Peyer's patch (tissue), 4 donors: Measurements from ENCODE around the gene ABCB9. TPM values are rescaled to one million over a fixed set of nuclear protein-coding genes. Genes with fewer than 3 reads are reported as not detected.

Experiments used
- DNase-seq, 3 donors: peaks; one replicate each; pipeline ENCODE4 v3.0.0-alpha.2; 2017 to 2019
- H3K27ac ChIP-seq, 4 donors: fragments of 200-600 bp; sonication (generic); one replicate each; pipeline ENCODE4 v1.5.1; 2016 to 2019
- H3K27me3 ChIP-seq, 2 donors: fragments of 200-600 bp; sonication (generic); one replicate each; pipeline ENCODE4 v1.5.1; 2019
- H3K36me3 ChIP-seq, 3 donors: fragments of 200-600 bp; sonication (generic); one replicate each; pipeline ENCODE4 v1.5.1; 2016 to 2019
- H3K4me1 ChIP-seq, 4 donors: fragments of 200-600 bp; sonication (generic); one replicate each; pipeline ENCODE4 v1.5.1; 2016 to 2019
- H3K4me3 ChIP-seq, 4 donors: fragments of 200-600 bp; sonication (generic); 1 replicate in 3 of 4; 2 replicates in 1 of 4; pipeline ENCODE4 v1.5.1; 2016 to 2019; ENCODE audit warnings: mild to moderate bottlenecking in 1 of 4
- H3K9me3 ChIP-seq, 4 donors: fragments of 200-600 bp; sonication (generic); one replicate each; pipeline ENCODE4 v1.5.1; 2016 to 2019; ENCODE audit warnings: mild to moderate bottlenecking in 1 of 4
- CTCF ChIP-seq, 6 experiments: fragments of 450-650 bp in 4 of 6; fragments of 200-600 bp in 2 of 6; sonication (generic) in 1 of 6; IDR thresholded peaks; one replicate each; pipeline ENCODE4 v1.5.1; 2017 to 2019; ENCODE audit warnings: antibody characterized with exemption in 6 of 6, mild to moderate bottlenecking in 3 of 6, moderate library complexity in 1 of 6
- POLR2A ChIP-seq, 2 donors: fragments of 450-650 bp; IDR thresholded peaks; one replicate each; pipeline ENCODE4 v1.5.1; 2017; ENCODE audit warnings: antibody characterized with exemption in 2 of 2, mild to moderate bottlenecking in 2 of 2, moderate library complexity in 2 of 2
- total RNA-seq, 4 donors: library from RNA; depleted of rRNA; stranded (reverse); fragments of >200 nt; gene quantifications; one replicate each; pipeline ENCODE4 v1.1.0, GENCODE V29; 2016

ABCB9 gene
- total RNA-seq, 4 donors from 2014 or later: 8.8 to 29.7 (median 17.4) TPM

DNA sequence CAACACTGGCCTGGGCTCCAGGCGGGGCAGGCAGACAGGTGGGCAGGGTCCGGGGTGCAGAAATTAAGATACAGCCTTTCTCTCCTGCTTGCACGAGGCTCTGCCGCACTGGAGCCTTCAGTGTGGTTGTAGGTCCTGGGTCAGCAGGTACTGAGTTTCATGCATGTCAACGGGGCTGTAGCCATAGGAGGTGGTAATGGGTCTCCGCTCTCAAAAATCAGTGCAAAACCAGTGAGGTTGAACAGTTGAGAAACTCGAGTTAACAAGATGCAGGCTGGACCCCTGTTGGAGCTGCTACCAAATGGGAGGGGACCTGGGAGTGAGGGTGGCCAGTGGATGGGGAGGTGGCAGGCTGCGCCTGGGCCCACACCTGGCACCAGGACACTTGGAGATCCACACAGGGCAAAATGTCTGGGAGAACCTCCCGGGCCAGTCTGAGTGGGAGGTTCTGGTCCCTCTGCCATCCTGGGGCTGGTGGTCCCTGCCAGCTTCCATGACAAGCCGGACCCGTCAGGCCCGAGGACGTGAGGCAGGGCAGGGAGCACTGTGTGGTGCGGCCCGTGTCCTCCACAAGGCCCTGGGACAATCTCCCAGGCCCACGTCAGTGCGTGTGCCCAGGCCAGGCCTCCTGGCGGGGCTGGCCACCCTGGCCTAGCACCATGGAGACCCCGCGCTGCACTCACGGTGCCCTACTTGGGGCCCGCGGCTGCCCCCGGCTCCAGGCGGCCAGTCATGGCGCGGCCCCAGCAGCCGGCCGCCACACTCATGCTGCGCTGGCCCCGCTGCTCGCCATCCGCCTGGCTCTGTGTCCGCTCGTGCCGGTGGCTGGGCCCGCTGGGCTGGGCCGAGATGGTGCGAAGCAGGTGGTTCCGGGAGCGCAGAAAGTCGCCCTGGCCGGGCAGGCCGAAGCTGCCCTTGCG, 19.3 kb upstream of the ABCB9 start:
- peaks cover 6 to 44% (median 24%) of the 10 kb centered on the region in 4 donors for H3K4me1 ChIP-seq
- TF ChIP-seq POLR2A (IDR thresholded peaks at IDR 0.05) (no peak), CTCF (IDR thresholded peaks at IDR 0.05) (no peak)

GRCh38 chr12:122984612-122985337, 18.5 kb upstream of the ABCB9 start:
- TF ChIP-seq CTCF (IDR thresholded peaks at IDR 0.05) (no peak), POLR2A (IDR thresholded peaks at IDR 0.05) (no peak)
- H3K9me3 ChIP-seq: no peaks in the 10 kb centered on the region
- peak overlapping the region; percentile 22 to 64 (median 54) for H3K27ac ChIP-seq
- H3K27me3 ChIP-seq: no peaks in the 10 kb centered on the region
- peak overlapping the region in 1 of 4 donors; percentile 8 for H3K4me3 ChIP-seq
- H3K36me3 ChIP-seq: peaks cover 0 to 47% (median 0%) of the 10 kb centered on the region in 3 donors
- peaks cover 6 to 48% (median 26%) of the 10 kb centered on the region in 4 donors for H3K4me1 ChIP-seq
- no peak for DNase-seq

More for the DNA sequence above, 19.3 kb upstream of the ABCB9 start:
- Histone ChIP-seq H3K9me3 (no peaks in the 10 kb centered on the region), H3K36me3 (peaks cover 0 to 47% (median 0%) of the 10 kb centered on the region in 3 donors), H3K4me3 (no peak overlapping the region), H3K27me3 (no peaks in the 10 kb centered on the region), H3K27ac (peak overlapping the region; percentile 22 to 64 (median 54))
- DNase-seq: no peak

DNA sequence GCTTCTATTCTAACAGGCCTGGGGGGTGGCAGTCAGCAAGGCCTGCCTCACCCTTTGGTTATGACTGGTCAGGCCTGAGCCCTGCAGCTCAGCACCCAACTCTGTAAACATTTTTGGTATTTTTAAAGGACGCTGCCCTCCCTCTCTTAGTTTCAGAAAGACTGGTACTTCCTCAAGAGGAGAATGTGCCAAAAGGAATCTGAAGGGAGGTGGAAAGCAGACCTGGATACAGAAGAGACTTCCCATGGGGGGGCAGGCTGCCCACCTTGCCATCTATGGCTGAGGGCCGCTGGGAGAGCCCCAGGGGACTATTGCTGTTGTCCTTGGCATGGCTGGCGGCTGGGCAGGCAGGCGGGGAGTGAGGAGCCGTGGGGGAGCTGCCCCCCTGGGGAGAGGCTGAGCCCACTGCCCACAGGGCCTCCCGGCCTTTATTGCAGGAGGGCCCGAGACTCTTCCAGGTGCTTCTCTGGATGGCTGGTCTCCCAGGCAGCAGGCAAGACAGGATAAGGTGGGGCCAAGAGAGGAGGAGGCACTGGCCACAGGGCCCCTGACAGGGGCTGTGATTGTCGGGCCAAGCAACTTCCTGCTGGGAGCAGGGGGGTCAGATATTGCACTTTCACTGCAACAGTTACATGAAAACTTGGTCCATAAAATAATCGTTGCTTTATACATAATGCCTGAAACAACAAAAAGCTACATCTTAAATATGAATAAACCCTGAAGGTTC, 17.7 kb upstream of the ABCB9 start:
- DNase-seq: no peak
- H3K36me3 ChIP-seq: peaks cover 0 to 50% (median 0%) of the 10 kb centered on the region in 3 donors

GRCh38 chr12:122982963-122983788, 16.9 kb upstream of the ABCB9 start:
- DNase-seq: no peak
- no peak for TF ChIP-seq POLR2A (IDR thresholded peaks at IDR 0.05)
- Histone ChIP-seq H3K9me3 (no peaks in the 10 kb centered on the region), H3K4me3 (no peak overlapping the region), H3K4me1 (peaks cover 10 to 64% (median 32%) of the 10 kb centered on the region in 4 donors), H3K36me3 (peaks cover 0 to 47% (median 0%) of the 10 kb centered on the region in 3 donors), H3K27me3 (no peaks in the 10 kb centered on the region), H3K27ac (peak overlapping the region in 2 of 4 donors; percentile 10 to 25)

More for the DNA sequence above, 17.7 kb upstream of the ABCB9 start:
- Histone ChIP-seq H3K4me3 (no peak overlapping the region), H3K4me1 (peaks cover 10 to 56% (median 31%) of the 10 kb centered on the region in 4 donors), H3K9me3 (no peaks in the 10 kb centered on the region), H3K27ac (peak overlapping the region in 3 of 4 donors; percentile 25 to 57 (median 42)), H3K27me3 (no peaks in the 10 kb centered on the region)
- TF ChIP-seq POLR2A (IDR thresholded peaks at IDR 0.05) (no peak), CTCF (IDR thresholded peaks at IDR 0.05) (no peak)

DNA sequence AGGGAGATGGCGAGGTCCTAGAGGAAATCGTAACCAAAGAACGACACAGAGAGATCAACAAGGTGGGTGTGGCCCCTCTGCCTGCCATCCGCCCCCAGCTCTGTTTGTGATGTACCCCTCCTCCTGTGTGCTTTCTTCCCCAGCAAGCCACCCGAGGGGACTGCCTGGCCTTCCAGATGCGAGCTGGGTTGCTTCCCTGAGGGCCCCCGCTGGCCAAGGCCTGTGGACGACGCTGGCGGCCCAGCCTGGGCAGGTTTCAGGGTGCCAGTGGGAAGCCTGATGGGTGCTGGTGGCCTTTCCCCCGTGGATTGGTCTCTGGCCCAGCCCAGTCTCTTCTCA, 16.2 kb upstream of the ABCB9 start:
- H3K4me1 ChIP-seq: peaks cover 10 to 70% (median 32%) of the 10 kb centered on the region in 4 donors
- no peaks in the 10 kb centered on the region for H3K27me3 ChIP-seq
- H3K36me3 ChIP-seq: peaks cover 0 to 40% (median 0%) of the 10 kb centered on the region in 3 donors
- no peak overlapping the region for H3K4me3 ChIP-seq
- H3K27ac ChIP-seq: peak overlapping the region in 1 of 4 donors; percentile 81
- no peak for DNase-seq
- no peaks in the 10 kb centered on the region for H3K9me3 ChIP-seq
- no peak for TF ChIP-seq CTCF (IDR thresholded peaks at IDR 0.05)
- no peak for TF ChIP-seq POLR2A (IDR thresholded peaks at IDR 0.05)
